Measurements from ENCODE around the gene CES2.
A peak's percentile ranks its signal among the peaks of the same experiment; 100 is the strongest.
"Not testable (repeated sequence)": the region's sequence is repeated elsewhere in the genome, so short reads cannot be mapped to it uniquely, and the experiment has no call there.

The CES2 gene

GRCh38 chr16:66935314-66936011 is at the start of gene CES2:
Gene CES2, plus strand, starts transcription at chr16:66935516. Its CDS starts 120 bp downstream, at chr16:66935636.
- no peak for DNase-seq (ENCODE audit: low read depth in 2 of 2)

GRCh38 chr16:66886321-66886720 is 49.0 kb upstream of the CES2 start:
- no peak for DNase-seq (ENCODE audit: low read depth in 2 of 2)

GRCh38 chr16:66886914-66887313 is 48.4 kb upstream of the CES2 start:
- no peak for DNase-seq (ENCODE audit: low read depth in 2 of 2)

- no peak for DNase-seq (ENCODE audit: low read depth in 2 of 2)
Observed at GRCh38 chr16:66888647-66889615, 46.4 kb upstream of the CES2 start.

GRCh38 chr16:66889622-66890021 is 45.7 kb upstream of the CES2 start:
- DNase-seq (ENCODE audit: low read depth in 2 of 2) = no peak

- no peak for DNase-seq (ENCODE audit: low read depth in 2 of 2)
Observed at GRCh38 chr16:66890799-66891198, 44.5 kb upstream of the CES2 start.

- no peak for DNase-seq (ENCODE audit: low read depth in 2 of 2)
Observed at GRCh38 chr16:66891360-66891759, 44.0 kb upstream of the CES2 start.

- no peak for DNase-seq (ENCODE audit: low read depth in 2 of 2)
Observed at GRCh38 chr16:66891797-66892196, 43.5 kb upstream of the CES2 start.

GRCh38 chr16:66894055-66894454 is 41.3 kb upstream of the CES2 start:
- DNase-seq (ENCODE audit: low read depth in 2 of 2) = no peak

- peak in 1 of 2 donors; percentile 30 for DNase-seq (ENCODE audit: low read depth in 2 of 2)
Observed at GRCh38 chr16:66894948-66895688, 40.2 kb upstream of the CES2 start.

- no peak for DNase-seq (ENCODE audit: low read depth in 2 of 2)
Observed at GRCh38 chr16:66895689-66895979, 39.7 kb upstream of the CES2 start.

- no peak for DNase-seq (ENCODE audit: low read depth in 2 of 2)
Observed at GRCh38 chr16:66895999-66896398, 39.3 kb upstream of the CES2 start.

GRCh38 chr16:66896682-66897081 is 38.6 kb upstream of the CES2 start:
- not testable (repeated sequence) for DNase-seq (ENCODE audit: low read depth in 2 of 2)

GRCh38 chr16:66898207-66898606 is 37.1 kb upstream of the CES2 start:
- no peak for DNase-seq (ENCODE audit: low read depth in 2 of 2)

GRCh38 chr16:66898933-66899309 is 36.4 kb upstream of the CES2 start:
- no peak for DNase-seq (ENCODE audit: low read depth in 2 of 2)

GRCh38 chr16:66899310-66899944 is 35.9 kb upstream of the CES2 start:
- DNase-seq (ENCODE audit: low read depth in 2 of 2) = no peak

GRCh38 chr16:66899945-66900710 is 35.2 kb upstream of the CES2 start:
- no peak for DNase-seq (ENCODE audit: low read depth in 2 of 2)

GRCh38 chr16:66900721-66901441 is 34.4 kb upstream of the CES2 start:
- no peak for DNase-seq (ENCODE audit: low read depth in 2 of 2)

- no peak for DNase-seq (ENCODE audit: low read depth in 2 of 2)
Observed at GRCh38 chr16:66901626-66902025, 33.7 kb upstream of the CES2 start.
